Activated naive CD4-positive, alpha-beta T cell treated with anti-CD3 and anti-CD28 coated beads for 36 hours (primary cell): Measurements from ENCODE around the gene FRMD5. TPM values are rescaled to one million over a fixed set of nuclear protein-coding genes. Genes with fewer than 3 reads are reported as not detected.

ENCODE experiments used
- CTCF ChIA-PET: fragments of 350-600 bp; sonication (Branson Sonifier 250); formaldehyde crosslinking; loops from one replicate; lab custom pipeline; 2021; ENCODE audit warnings: antibody characterized with exemption; lab: Charles Lee
- DNase-seq: peaks from one replicate; pipeline ENCODE4 v3.0.0-alpha.2; 2020
- H3K27ac Mint-ChIP-seq: one replicate; pipeline ENCODE4 v1.8.0; 2021; ENCODE audit warnings: mild to moderate bottlenecking, mixed read lengths
- H3K27me3 Mint-ChIP-seq: one replicate; pipeline ENCODE4 v1.8.0; 2021; ENCODE audit warnings: low read depth, mixed read lengths
- H3K36me3 Mint-ChIP-seq: one replicate; pipeline ENCODE4 v1.8.0; 2021; ENCODE audit warnings: low read depth, mixed read lengths
- H3K4me1 Mint-ChIP-seq: one replicate; pipeline ENCODE4 v1.8.0; 2021; ENCODE audit warnings: low read depth, mixed read lengths
- H3K4me3 Mint-ChIP-seq: one replicate; pipeline ENCODE4 v1.8.0; 2021; ENCODE audit warnings: mild to moderate bottlenecking, moderate library complexity, mixed read lengths
- H3K9me3 Mint-ChIP-seq: one replicate; pipeline ENCODE4 v1.8.0; 2021; ENCODE audit warnings: mixed read lengths
- intact Hi-C: fragments of 100-400 bp; cut with micrococcal nuclease; formaldehyde crosslinking; loops from one replicate; pipeline ENCODE4 v1.15.1; 2023
- total RNA-seq, 2 experiments: library from RNA; stranded (reverse); gene quantifications; one replicate each; pipeline ENCODE4 v1.2.3, GENCODE V29; 2021

Gene FRMD5
- total RNA-seq, 2 experiments from 2014 or later, result 0.37 to 0.50 TPM

- no peaks in the 10 kb centered on the region for H3K9me3 Mint-ChIP-seq
- H3K4me3 Mint-ChIP-seq, result no peak overlapping the region
- peaks cover 6% of the 10 kb centered on the region for H3K27me3 Mint-ChIP-seq
- H3K4me1 Mint-ChIP-seq, result no peaks in the 10 kb centered on the region
- H3K27ac Mint-ChIP-seq, result no peak overlapping the region
- DNase-seq, result no peak
- no peaks in the 10 kb centered on the region for H3K36me3 Mint-ChIP-seq
- CTCF ChIA-PET, result interaction anchor here (1.0 to 1.6 kb wide), 2 partner anchors 17 to 136 kb away, joined by 3 to 6 read pairs; no protein-coding TSS in a partner anchor
- intact Hi-C loops, result no loop called here
Measured at GRCh38 chr15:43930079-43930478, 265.0 kb downstream of the FRMD5 start.

- H3K4me3 Mint-ChIP-seq, result no peak overlapping the region
Measured at GRCh38 chr15:43928152-43928551, 266.9 kb downstream of the FRMD5 start.

GRCh38 chr15:43927203-43927602, 267.9 kb downstream of the FRMD5 start:
- H3K36me3 Mint-ChIP-seq, result no peaks in the 10 kb centered on the region
- no peaks in the 10 kb centered on the region for H3K27me3 Mint-ChIP-seq
- CTCF ChIA-PET, result interaction anchor here (1.2 kb wide), 1 partner anchor 139 kb away, joined by 6 read pairs; no protein-coding TSS in a partner anchor
- no peak for DNase-seq
- no peaks in the 10 kb centered on the region for H3K9me3 Mint-ChIP-seq
- no peak overlapping the region for H3K4me3 Mint-ChIP-seq
- intact Hi-C loops, result no loop called here
- H3K27ac Mint-ChIP-seq, result no peak overlapping the region
- H3K4me1 Mint-ChIP-seq, result no peaks in the 10 kb centered on the region

More at GRCh38 chr15:43928152-43928551, 266.9 kb downstream of the FRMD5 start:
- Mint-ChIP-seq H3K4me1 (no peaks in the 10 kb centered on the region), H3K36me3 (no peaks in the 10 kb centered on the region), H3K9me3 (no peaks in the 10 kb centered on the region), H3K27ac (no peak overlapping the region), H3K27me3 (no peaks in the 10 kb centered on the region)
- CTCF ChIA-PET, result interaction anchor here (1.2 kb wide), 1 partner anchor 138 kb away, joined by 6 read pairs; no protein-coding TSS in a partner anchor
- no peak for DNase-seq
- intact Hi-C loops, result no loop called here

- Mint-ChIP-seq H3K4me1 (no peaks in the 10 kb centered on the region), H3K9me3 (no peaks in the 10 kb centered on the region), H3K36me3 (no peaks in the 10 kb centered on the region), H3K4me3 (no peak overlapping the region), H3K27ac (no peak overlapping the region), H3K27me3 (no peaks in the 10 kb centered on the region)
- DNase-seq, result no peak
- intact Hi-C loops, result no loop called here
- CTCF ChIA-PET, result interaction anchor here (0.6 to 1.7 kb wide), 3 partner anchors 19 to 623 kb away, joined by 3 to 4 read pairs (median 3); no protein-coding TSS in a partner anchor
Measured at GRCh38 chr15:43923553-43923952, 271.5 kb downstream of the FRMD5 start.

GRCh38 chr15:43922021-43922420, 273.1 kb downstream of the FRMD5 start:
- Mint-ChIP-seq H3K36me3 (no peaks in the 10 kb centered on the region), H3K27me3 (no peaks in the 10 kb centered on the region), H3K27ac (no peak overlapping the region), H3K4me1 (no peaks in the 10 kb centered on the region), H3K4me3 (no peak overlapping the region), H3K9me3 (no peaks in the 10 kb centered on the region)
- intact Hi-C loops, result no loop called here
- DNase-seq, result no peak
- CTCF ChIA-PET, result no interaction called here

GRCh38 chr15:43920815-43921214, 274.3 kb downstream of the FRMD5 start:
- no peak for DNase-seq
- H3K27me3 Mint-ChIP-seq, result no peaks in the 10 kb centered on the region
- H3K4me1 Mint-ChIP-seq, result no peaks in the 10 kb centered on the region
- intact Hi-C loops, result no loop called here
- H3K9me3 Mint-ChIP-seq, result no peaks in the 10 kb centered on the region
- no peak overlapping the region for H3K27ac Mint-ChIP-seq
- no peak overlapping the region for H3K4me3 Mint-ChIP-seq
- no peaks in the 10 kb centered on the region for H3K36me3 Mint-ChIP-seq
- CTCF ChIA-PET, result interaction anchor here (1.7 kb wide), 1 partner anchor 17 kb away, joined by 6 read pairs; no protein-coding TSS in a partner anchor

- Mint-ChIP-seq H3K9me3 (no peaks in the 10 kb centered on the region), H3K27ac (no peak overlapping the region), H3K4me1 (no peaks in the 10 kb centered on the region), H3K27me3 (no peaks in the 10 kb centered on the region), H3K4me3 (no peak overlapping the region), H3K36me3 (no peaks in the 10 kb centered on the region)
- DNase-seq, result no peak
- intact Hi-C loops, result no loop called here
- CTCF ChIA-PET, result interaction anchor here (0.7 to 1.7 kb wide), 2 partner anchors 16 to 438 kb away, joined by 3 to 6 read pairs; no protein-coding TSS in a partner anchor
Measured at GRCh38 chr15:43920254-43920600, 274.8 kb downstream of the FRMD5 start.

- CTCF ChIA-PET, result interaction anchor here (0.7 to 1.7 kb wide), 2 partner anchors 15 to 439 kb away, joined by 3 to 6 read pairs; no protein-coding TSS in a partner anchor
- Mint-ChIP-seq H3K4me1 (no peaks in the 10 kb centered on the region), H3K27me3 (no peaks in the 10 kb centered on the region), H3K36me3 (no peaks in the 10 kb centered on the region), H3K4me3 (no peak overlapping the region), H3K9me3 (no peaks in the 10 kb centered on the region), H3K27ac (no peak overlapping the region)
- DNase-seq, result no peak
- intact Hi-C loops, result no loop called here
Measured at GRCh38 chr15:43919540-43920253, 275.4 kb downstream of the FRMD5 start.

- intact Hi-C loops, result no loop called here
- H3K36me3 Mint-ChIP-seq, result no peaks in the 10 kb centered on the region
- no peaks in the 10 kb centered on the region for H3K27me3 Mint-ChIP-seq
- H3K4me1 Mint-ChIP-seq, result no peaks in the 10 kb centered on the region
- no peaks in the 10 kb centered on the region for H3K9me3 Mint-ChIP-seq
- H3K27ac Mint-ChIP-seq, result no peak overlapping the region
- no peak overlapping the region for H3K4me3 Mint-ChIP-seq
- DNase-seq, result no peak
- CTCF ChIA-PET, result no interaction called here
Measured at GRCh38 chr15:43918717-43919116, 276.4 kb downstream of the FRMD5 start.

- CTCF ChIA-PET, result interaction anchor here (1.0 kb wide), 1 partner anchor 150 kb away, joined by 3 read pairs; no protein-coding TSS in a partner anchor
- Mint-ChIP-seq H3K4me1 (peaks cover 2% of the 10 kb centered on the region), H3K27ac (no peak overlapping the region), H3K36me3 (no peaks in the 10 kb centered on the region), H3K27me3 (no peaks in the 10 kb centered on the region), H3K9me3 (no peaks in the 10 kb centered on the region), H3K4me3 (no peak overlapping the region)
- DNase-seq, result no peak
- intact Hi-C loops, result no loop called here
Measured at GRCh38 chr15:43916326-43916660, 278.8 kb downstream of the FRMD5 start.

GRCh38 chr15:43915631-43916325, 279.3 kb downstream of the FRMD5 start:
- H3K27ac Mint-ChIP-seq, result no peak overlapping the region
- H3K27me3 Mint-ChIP-seq, result no peaks in the 10 kb centered on the region
- H3K4me3 Mint-ChIP-seq, result no peak overlapping the region
- DNase-seq, result no peak
- H3K4me1 Mint-ChIP-seq, result peaks cover 2% of the 10 kb centered on the region
- intact Hi-C loops, result no loop called here
- H3K36me3 Mint-ChIP-seq, result no peaks in the 10 kb centered on the region
- H3K9me3 Mint-ChIP-seq, result no peaks in the 10 kb centered on the region
- CTCF ChIA-PET, result interaction anchor here (1.0 kb wide), 1 partner anchor 150 kb away, joined by 3 read pairs; no protein-coding TSS in a partner anchor

GRCh38 chr15:43913941-43914340, 281.1 kb downstream of the FRMD5 start:
- Mint-ChIP-seq H3K36me3 (no peaks in the 10 kb centered on the region), H3K4me1 (peaks cover 2% of the 10 kb centered on the region), H3K9me3 (no peaks in the 10 kb centered on the region), H3K4me3 (no peak overlapping the region), H3K27me3 (no peaks in the 10 kb centered on the region), H3K27ac (no peak overlapping the region)
- DNase-seq, result no peak
- CTCF ChIA-PET, result interaction anchor here (0.7 to 2.0 kb wide), 4 partner anchors 11 to 152 kb away, joined by 3 to 7 read pairs (median 3); no protein-coding TSS in a partner anchor
- intact Hi-C loops, result no loop called here
